ENCODE data around the gene GABBR2. TPM values are rescaled to one million over a fixed set of nuclear protein-coding genes. Genes with fewer than 3 reads are reported as not detected.
A peak's percentile ranks its signal among the peaks of the same experiment; 100 is the strongest.

GABBR2 gene
- total and polyA plus RNA-seq, 9 of the 15 experiments (the other 6 are each of a cell fraction or from before 2014, with no cell fraction given) = 0.15 to 1.9 (median 0.32) TPM

GRCh38 chr9:98517761-98518160, 191.0 kb downstream of the GABBR2 start (continued):
- TF ChIP-seq HINFP (tag; conservative IDR thresholded peaks at IDR 0.05; ENCODE audit: low read depth) = peak; percentile 87

- Histone ChIP-seq H4K20me1 (replicated peaks; ENCODE audit: control insufficient read depth, insufficient read depth, low read length) (no peaks in the 10 kb centered on the region), H3K79me2 (ENCODE audit: control insufficient read depth, insufficient read depth, low read length) (no peaks in the 10 kb centered on the region), H3K36me3 (ENCODE audit: control insufficient read depth, insufficient read depth, low read length) (no peaks in the 10 kb centered on the region), H3K4me1 (replicated peaks in 1 of 2; ENCODE audit: control insufficient read depth in 2 of 2, insufficient read depth in 2 of 2, low read length in 2 of 2) (no peaks in the 10 kb centered on the region), H3K4me2 (ENCODE audit: insufficient read depth, low read length) (no peak overlapping the region), H3K27ac (ENCODE audit: extremely low read depth, low read depth, low read length) (no peak overlapping the region), H3K4me3 (no peak overlapping the region), H2AFZ (ENCODE audit: low read depth, low read length) (no peak overlapping the region), H3K9me3 (replicated peaks; ENCODE audit: control insufficient read depth, insufficient read depth, low read depth, low read length) (no peaks in the 10 kb centered on the region), H3K27me3 (ENCODE audit: control insufficient read depth in 2 of 2, insufficient read depth in 2 of 2, low read length in 2 of 2) (no peaks in the 10 kb centered on the region), H3K9ac (ENCODE audit: insufficient read depth in 1 of 2, low read depth in 2 of 2, low read length in 2 of 2) (no peak overlapping the region), H3K9me1 (ENCODE audit: control insufficient read depth, insufficient read depth, low read length) (no peaks in the 10 kb centered on the region)
- no TSS peak for BruUV-seq (replicated peaks)
- TF ChIP-seq CAMTA2 (CRISPR knock-in tag; conservative IDR thresholded peaks at IDR 0.05) (no peak), ZNF324 (CRISPR knock-in tag; IDR thresholded peaks at IDR 0.05) (no peak), PHF20 (IDR thresholded peaks at IDR 0.05; ENCODE audit: partially characterized antibody) (no peak), ILF3 (IDR thresholded peaks at IDR 0.05; ENCODE audit: borderline replicate concordance) (no peak), ZNF609 (CRISPR knock-in tag; IDR thresholded peaks at IDR 0.05; ENCODE audit: borderline replicate concordance) (no peak)
- intact Hi-C loops (cut with micrococcal nuclease) (no loop called here), in situ Hi-C loops (cut with MboI) (no loop called here)
- DNase-seq (ENCODE audit: extremely low read depth in 1 of 4, low spot score in 3 of 4) (no peak), ATAC-seq (no peak), FAIRE-seq (no peak)
- 23% methylated on average over 9 of the region's 9 CpGs for WGBS (ENCODE audit: insufficient coverage, low coverage, missing lambda C conversion rate)
- ChIA-PET POLR2A (no interaction called here), CTCF (ENCODE audit: low intra/inter-chr PET ratio) (no interaction called here)
Observed at GRCh38 chr9:98516897-98517503, 191.7 kb downstream of the GABBR2 start.

All from K562 (cell line).